IPS-15b (cell line): Measurements from ENCODE around the gene SHROOM1.

ENCODE experiments used
- H3K27me3 ChIP-seq: one replicate; pipeline ENCODE4 v1.6.1; 2013; ENCODE audit warnings: low read length; ENCODE audit not compliant: control insufficient read depth, insufficient read depth
- H3K36me3 ChIP-seq: one replicate; pipeline ENCODE4 v1.6.1; 2013; ENCODE audit warnings: low read length; ENCODE audit not compliant: control insufficient read depth, insufficient read depth
- H3K4me1 ChIP-seq: one replicate; pipeline ENCODE4 v1.6.1; 2013; ENCODE audit warnings: mild to moderate bottlenecking, low read length; ENCODE audit not compliant: control insufficient read depth, insufficient read depth
- H3K4me3 ChIP-seq: one replicate; pipeline ENCODE4 v1.5.1; 2013; ENCODE audit warnings: low read depth, low read length
- H3K9ac ChIP-seq: one replicate; pipeline ENCODE4 v1.6.1; 2013; ENCODE audit warnings: low read depth, mild to moderate bottlenecking, low read length
- H3K9me3 ChIP-seq: one replicate; pipeline ENCODE4 v1.6.1; 2013; ENCODE audit warnings: mild to moderate bottlenecking, low read length; ENCODE audit not compliant: control insufficient read depth, insufficient read depth

Gene SHROOM1, protein sequence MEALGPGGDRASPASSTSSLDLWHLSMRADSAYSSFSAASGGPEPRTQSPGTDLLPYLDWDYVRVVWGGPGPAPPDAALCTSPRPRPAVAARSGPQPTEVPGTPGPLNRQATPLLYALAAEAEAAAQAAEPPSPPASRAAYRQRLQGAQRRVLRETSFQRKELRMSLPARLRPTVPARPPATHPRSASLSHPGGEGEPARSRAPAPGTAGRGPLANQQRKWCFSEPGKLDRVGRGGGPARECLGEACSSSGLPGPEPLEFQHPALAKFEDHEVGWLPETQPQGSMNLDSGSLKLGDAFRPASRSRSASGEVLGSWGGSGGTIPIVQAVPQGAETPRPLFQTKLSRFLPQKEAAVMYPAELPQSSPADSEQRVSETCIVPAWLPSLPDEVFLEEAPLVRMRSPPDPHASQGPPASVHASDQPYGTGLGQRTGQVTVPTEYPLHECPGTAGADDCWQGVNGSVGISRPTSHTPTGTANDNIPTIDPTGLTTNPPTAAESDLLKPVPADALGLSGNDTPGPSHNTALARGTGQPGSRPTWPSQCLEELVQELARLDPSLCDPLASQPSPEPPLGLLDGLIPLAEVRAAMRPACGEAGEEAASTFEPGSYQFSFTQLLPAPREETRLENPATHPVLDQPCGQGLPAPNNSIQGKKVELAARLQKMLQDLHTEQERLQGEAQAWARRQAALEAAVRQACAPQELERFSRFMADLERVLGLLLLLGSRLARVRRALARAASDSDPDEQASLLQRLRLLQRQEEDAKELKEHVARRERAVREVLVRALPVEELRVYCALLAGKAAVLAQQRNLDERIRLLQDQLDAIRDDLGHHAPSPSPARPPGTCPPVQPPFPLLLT

DNA sequence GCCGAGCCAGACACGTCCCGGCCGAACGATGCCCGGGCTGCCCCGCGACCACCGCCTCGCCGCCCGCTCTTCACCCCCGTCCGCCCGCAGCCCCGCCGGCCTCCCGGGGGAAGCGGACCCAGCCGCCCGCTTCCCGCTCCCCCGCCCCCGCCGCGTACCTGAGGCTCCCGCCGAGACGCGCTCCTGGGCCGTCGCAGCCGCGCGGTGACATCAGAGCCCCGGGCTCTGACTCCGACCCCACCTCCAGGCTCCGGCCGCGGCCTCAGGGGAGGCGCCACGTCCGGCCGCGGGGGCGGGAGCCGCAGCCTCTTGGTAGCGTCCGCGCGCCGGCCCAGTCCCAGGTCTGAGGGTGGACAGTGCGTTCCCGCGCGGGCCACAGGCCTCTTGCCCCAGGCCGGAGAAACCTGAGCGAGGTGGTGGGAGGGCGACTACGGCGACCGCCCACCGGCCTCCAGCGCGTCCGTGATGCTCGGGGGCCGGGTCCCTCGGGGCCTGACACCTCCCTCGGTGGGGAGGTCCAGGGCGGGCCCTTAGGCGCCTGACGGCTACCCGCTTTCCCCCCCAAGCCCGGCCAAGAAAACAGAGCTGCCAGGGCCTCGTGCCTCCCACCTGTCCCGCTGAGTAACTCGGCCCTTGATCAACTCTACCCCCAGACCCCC lies at the start of gene SHROOM1:
TSS of gene SHROOM1 (minus strand) at position 212 of the 659 bp plus-strand sequence. CDS start 4,507 bp downstream, outside the sequence.
- H3K9me3 ChIP-seq, result no peaks in the 10 kb centered on the region
- peaks cover 4% of the 10 kb centered on the region for H3K4me1 ChIP-seq
- H3K36me3 ChIP-seq, result no peaks in the 10 kb centered on the region
- peak within 1 kb of the TSS; percentile 73 for H3K4me3 ChIP-seq
- H3K9ac ChIP-seq, result peak within 1 kb of the TSS; percentile 26
- H3K27me3 ChIP-seq, result peaks cover 68% of the 10 kb centered on the region

DNA sequence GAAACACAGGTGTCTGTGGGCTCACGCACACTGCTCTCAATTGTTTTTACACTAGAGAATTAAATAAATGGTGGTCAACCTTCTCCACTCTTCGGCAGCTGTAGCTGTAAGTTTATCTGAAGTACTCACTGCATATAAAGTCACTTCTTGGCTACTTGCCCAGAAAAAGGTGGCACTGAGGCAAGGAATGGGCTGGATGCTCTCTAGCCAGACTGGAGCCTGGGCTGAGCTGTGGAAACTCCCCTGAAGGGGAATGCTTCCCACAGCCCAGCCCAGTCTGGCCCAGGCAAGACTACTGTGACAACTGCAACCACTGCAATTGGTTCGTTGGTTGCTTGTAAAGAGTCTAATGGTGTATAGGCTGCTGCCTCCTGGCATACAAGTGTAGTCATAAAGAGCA lies 47.5 kb upstream of the SHROOM1 start:
- no peak overlapping the region for H3K4me3 ChIP-seq
- no peaks in the 10 kb centered on the region for H3K27me3 ChIP-seq
- no peaks in the 10 kb centered on the region for H3K4me1 ChIP-seq
- H3K9ac ChIP-seq, result no peak overlapping the region
- H3K36me3 ChIP-seq, result no peaks in the 10 kb centered on the region
- H3K9me3 ChIP-seq, result no peaks in the 10 kb centered on the region

DNA sequence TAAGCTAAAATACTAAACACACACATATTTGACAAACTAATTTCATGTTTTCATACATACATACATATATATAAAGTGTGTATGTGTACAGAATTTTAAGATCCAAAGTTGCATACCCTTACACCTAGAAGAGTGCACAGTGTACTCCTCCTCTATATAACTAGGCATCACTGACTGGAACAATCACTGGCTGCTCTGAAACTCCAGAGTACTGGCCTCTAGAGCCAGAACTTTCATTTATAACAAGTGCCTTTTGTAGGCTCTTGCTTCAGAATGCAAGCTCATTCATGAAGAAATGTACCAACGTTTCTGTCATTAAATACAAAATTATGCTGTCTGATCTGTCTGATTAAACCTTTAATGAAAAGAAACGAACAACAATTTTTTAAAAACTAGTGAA lies 47.0 kb upstream of the SHROOM1 start:
- Histone ChIP-seq H3K36me3 (no peaks in the 10 kb centered on the region), H3K9ac (no peak overlapping the region), H3K4me3 (no peak overlapping the region), H3K27me3 (no peaks in the 10 kb centered on the region), H3K4me1 (no peaks in the 10 kb centered on the region), H3K9me3 (no peaks in the 10 kb centered on the region)

DNA sequence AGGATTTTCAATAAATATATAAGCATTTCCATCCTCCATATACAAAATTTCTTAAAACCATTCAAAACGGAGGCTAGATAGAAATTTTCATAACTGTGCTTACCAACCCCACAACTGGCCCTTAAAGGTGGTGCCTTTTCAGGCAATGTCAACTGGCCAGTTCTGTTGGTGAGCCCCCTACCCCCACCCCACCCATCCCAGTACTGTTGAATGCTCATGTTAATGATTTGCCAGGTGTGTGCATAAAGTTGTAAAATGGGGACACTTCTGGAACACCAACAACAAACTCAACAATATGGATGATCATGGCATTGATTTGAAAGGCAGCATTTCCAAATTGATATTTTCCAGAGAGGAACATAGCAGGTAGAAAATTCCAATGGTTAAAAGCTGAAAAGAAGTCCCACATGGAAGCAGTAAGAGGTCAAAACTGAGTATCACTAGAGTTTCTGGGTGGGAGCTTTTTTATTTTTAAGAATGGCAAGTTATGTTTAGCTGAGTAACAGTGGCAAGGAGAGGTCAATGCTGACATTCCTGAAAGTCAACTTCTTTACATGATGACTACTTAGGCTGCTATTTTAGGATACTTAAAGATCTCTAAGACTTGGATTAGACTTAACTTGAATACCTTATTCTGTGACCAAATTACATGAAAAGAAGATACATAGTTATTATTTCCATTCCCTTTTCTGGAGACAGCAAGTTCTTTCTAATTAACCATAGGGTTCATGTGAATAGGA lies 45.7 kb upstream of the SHROOM1 start:
- H3K36me3 ChIP-seq, result no peaks in the 10 kb centered on the region

DNA sequence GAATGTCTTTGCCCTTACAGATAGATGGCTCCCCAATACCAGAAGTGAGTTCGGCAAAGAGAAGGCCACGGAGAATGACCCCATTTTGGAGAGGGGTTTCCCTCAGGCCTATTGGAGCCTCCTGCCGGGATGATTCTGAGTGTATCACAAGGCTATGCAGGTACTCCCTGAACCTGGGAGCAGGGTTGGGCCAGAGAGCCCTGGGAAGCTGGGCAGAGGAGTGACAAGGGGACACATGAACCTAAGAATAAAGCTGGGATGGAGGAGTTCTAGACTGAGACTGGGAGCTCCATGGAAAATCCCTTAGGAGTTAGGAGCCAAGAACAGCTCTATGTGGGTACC lies 43.5 kb upstream of the SHROOM1 start:
- no peaks in the 10 kb centered on the region for H3K36me3 ChIP-seq
- no peaks in the 10 kb centered on the region for H3K27me3 ChIP-seq
- no peaks in the 10 kb centered on the region for H3K9me3 ChIP-seq
- no peak overlapping the region for H3K4me3 ChIP-seq
- H3K9ac ChIP-seq, result no peak overlapping the region
- no peaks in the 10 kb centered on the region for H3K4me1 ChIP-seq

More for the DNA sequence above, 45.7 kb upstream of the SHROOM1 start:
- Histone ChIP-seq H3K9me3 (no peaks in the 10 kb centered on the region), H3K4me3 (no peak overlapping the region), H3K4me1 (no peaks in the 10 kb centered on the region), H3K27me3 (no peaks in the 10 kb centered on the region), H3K9ac (no peak overlapping the region)

DNA sequence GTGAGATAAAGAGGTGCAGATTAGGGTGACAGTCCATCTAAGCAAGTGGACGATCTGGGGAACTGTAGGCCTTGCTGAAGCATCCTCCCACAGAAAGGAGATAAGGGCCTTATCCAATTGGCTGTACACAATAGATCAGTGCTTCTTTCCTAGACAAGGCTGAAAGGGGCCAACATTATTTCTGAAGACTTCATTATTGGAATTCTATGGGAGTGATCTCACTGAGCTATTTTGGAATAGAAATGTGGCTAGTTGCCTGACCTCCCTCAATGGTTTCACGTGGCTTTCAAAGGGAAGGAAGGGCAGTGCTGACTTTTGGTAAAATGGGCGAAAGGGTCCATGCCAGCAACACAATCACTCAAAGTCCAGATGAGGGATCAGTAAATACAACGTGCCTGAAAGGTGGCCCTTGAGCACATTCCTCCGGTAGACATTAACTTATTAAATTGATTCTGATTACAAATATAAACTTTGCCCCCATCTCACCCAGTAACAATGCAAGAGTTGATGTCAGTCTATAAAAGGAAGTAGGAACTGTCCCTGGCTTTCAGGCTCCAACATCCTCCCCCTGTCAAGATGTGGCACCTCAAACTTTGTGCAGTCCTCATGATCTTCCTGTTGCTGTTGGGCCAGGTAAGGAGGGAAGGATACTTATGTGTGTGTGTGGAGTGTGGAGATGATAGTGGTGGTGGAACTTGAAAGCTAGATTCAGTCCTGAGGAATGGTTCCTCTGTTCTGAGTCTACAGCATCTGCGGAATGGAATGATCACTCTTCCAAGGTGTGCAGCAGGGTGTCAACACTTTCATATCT lies 42.9 kb upstream of the SHROOM1 start, which contains the start of gene LEAP2:
TSS of gene LEAP2 (plus strand) at position 550 of the 811 bp plus-strand sequence. CDS start at position 577, 27 bp downstream.
- no peaks in the 10 kb centered on the region for H3K27me3 ChIP-seq
- H3K9me3 ChIP-seq, result no peaks in the 10 kb centered on the region
- H3K4me3 ChIP-seq, result no peak within 1 kb of the TSS
- peaks cover under 1% of the 10 kb centered on the region for H3K36me3 ChIP-seq
- no peak within 1 kb of the TSS for H3K9ac ChIP-seq
- H3K4me1 ChIP-seq, result no peaks in the 10 kb centered on the region

DNA sequence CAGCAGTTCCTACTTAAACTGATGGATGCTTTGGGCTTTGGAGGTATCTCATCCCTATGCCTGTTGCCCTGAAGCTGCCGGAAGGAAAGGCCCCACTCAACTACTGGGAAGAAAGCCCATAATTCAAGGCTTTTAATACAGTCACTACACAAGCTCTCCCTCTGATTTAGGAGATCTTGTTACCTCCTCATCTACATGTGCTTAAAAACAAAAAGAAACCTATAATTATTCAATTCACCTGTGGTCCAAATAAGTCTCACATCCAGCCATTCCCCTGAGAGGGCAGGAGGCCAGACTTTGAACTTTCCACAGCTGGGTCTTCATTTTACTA lies 42.3 kb upstream of the SHROOM1 start:
- Histone ChIP-seq H3K36me3 (peaks cover 4% of the 10 kb centered on the region), H3K27me3 (no peaks in the 10 kb centered on the region), H3K4me1 (no peaks in the 10 kb centered on the region), H3K9ac (no peak overlapping the region), H3K9me3 (no peaks in the 10 kb centered on the region), H3K4me3 (no peak overlapping the region)

DNA sequence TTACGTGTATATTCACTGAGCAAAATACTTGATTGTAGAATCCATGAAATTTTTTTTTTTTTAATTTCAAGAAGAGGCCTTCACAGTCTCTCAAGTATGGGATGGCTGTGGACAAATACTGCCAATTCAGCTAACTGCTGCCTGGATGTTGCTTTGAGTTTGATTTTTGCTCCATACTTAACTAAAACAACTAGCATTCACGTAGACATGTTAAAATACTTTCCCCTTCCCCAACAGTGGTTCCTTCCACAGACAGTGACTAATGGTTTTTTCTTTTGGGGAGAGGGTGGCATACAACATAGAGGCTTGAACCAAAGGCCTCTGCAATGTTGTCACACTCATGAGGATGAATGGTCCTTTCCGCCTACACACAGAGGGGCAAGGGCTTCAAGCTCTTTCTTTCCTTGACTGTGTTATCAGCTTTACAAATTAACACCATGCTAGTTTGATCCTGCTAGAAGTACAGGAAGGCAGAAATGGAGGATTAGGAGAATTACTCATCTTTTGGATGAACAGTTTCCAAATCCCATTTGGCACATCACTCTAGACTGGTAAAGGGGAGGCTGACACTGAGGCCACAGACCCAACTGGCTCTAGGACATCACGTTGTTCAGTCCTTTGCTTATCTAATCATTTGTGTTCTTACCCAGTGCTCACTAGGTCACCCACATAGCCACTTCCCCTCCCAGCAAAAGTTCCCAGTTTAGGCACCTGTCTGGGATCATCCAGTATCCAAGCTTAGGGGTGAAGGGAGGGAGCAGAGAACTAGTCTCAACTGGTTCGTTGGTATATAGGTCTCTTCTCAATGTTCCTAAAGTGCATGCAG lies 41.2 kb upstream of the SHROOM1 start:
- H3K4me1 ChIP-seq, result no peaks in the 10 kb centered on the region
- peaks cover 8% of the 10 kb centered on the region for H3K36me3 ChIP-seq
- H3K27me3 ChIP-seq, result no peaks in the 10 kb centered on the region
- H3K9me3 ChIP-seq, result no peaks in the 10 kb centered on the region
- H3K4me3 ChIP-seq, result no peak overlapping the region
- no peak overlapping the region for H3K9ac ChIP-seq

DNA sequence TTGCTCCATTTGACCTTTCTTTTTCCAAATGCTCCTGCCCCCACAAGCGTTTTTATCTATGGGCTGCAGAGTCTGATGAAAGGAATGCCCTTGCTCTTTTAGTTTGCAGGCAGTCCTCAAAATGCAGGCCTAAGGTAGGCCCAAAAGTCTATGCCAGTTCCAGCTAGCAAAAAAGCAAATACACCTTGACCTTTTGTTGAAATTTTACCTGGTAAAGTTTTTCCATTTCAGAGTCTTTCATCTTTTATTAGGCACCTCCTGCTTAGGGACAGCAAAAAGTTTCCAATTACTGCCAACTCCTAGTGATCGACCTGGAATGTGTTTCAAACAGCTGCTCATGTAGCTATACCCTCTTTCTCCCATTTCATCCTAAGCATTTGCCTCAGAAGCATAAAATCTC lies 40.4 kb upstream of the SHROOM1 start:
- H3K9ac ChIP-seq, result no peak overlapping the region
- H3K27me3 ChIP-seq, result no peaks in the 10 kb centered on the region
- no peaks in the 10 kb centered on the region for H3K9me3 ChIP-seq
- H3K4me1 ChIP-seq, result no peaks in the 10 kb centered on the region
- H3K4me3 ChIP-seq, result no peak overlapping the region
- H3K36me3 ChIP-seq, result peaks cover 8% of the 10 kb centered on the region

DNA sequence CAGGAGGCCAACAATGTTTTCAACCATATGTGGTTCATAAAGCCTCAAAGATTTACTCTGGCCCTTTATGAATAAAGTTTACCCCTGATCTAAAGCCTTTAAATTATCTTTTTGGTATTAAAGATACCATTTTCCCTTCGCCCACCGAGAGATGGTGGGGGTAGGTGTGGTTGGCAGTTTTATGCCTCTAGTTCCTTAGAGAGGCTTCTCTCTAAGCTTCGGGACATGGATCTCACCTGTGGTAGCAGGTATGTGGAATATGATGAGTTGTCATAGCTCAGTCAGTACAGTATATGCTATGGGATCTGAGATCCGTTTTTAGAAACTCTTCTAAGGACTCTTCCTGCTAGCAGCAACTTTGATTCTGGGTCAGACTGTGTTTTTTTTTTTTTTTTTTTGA lies 38.3 kb upstream of the SHROOM1 start:
- Histone ChIP-seq H3K36me3 (peaks cover 8% of the 10 kb centered on the region), H3K27me3 (no peaks in the 10 kb centered on the region), H3K9ac (no peak overlapping the region), H3K9me3 (no peaks in the 10 kb centered on the region), H3K4me3 (no peak overlapping the region), H3K4me1 (peaks cover 5% of the 10 kb centered on the region)
